Psoas muscle (tissue), 8 donors: ENCODE results near the gene TBC1D8B. TPM values are rescaled to one million over a fixed set of nuclear protein-coding genes. Genes with fewer than 3 reads are reported as not detected.
"Not testable (repeated sequence)": the region's sequence is repeated elsewhere in the genome, so short reads cannot be mapped to it uniquely, and the experiment has no call there.

Experiments used
- ATAC-seq, 4 donors: fragments of 200-7000 bp; cut with Tn5 transposase; one replicate each; pipeline ENCODE4 v1.9.1; 2020; ENCODE audit warnings: moderate library complexity in 3 of 4, mild to moderate bottlenecking in 2 of 4
- DNase-seq, 2 donors: peaks; one replicate each; pipeline ENCODE4 v3.0.0-alpha.2; 2020
- H3K27ac ChIP-seq: fragments of 200-600 bp; one replicate; pipeline ENCODE4 v1.8.0; 2022
- H3K27me3 ChIP-seq, 3 donors: fragments of 200-600 bp in 1 of 3; one replicate each; pipeline versions ENCODE4 v1.6.1 to v1.8.0; 2013 to 2022; ENCODE audit warnings: low read length in 2 of 3, mild to moderate bottlenecking in 2 of 3, moderate library complexity in 1 of 3; ENCODE audit not compliant: insufficient read depth in 3 of 3
- H3K36me3 ChIP-seq, 2 donors: fragments of 200-600 bp in 1 of 2; one replicate each; pipeline versions ENCODE4 v1.6.1 to v1.8.0; 2013 to 2022; ENCODE audit warnings: low read depth in 1 of 2, mild to moderate bottlenecking in 1 of 2, moderate library complexity in 1 of 2; ENCODE audit not compliant: insufficient read depth in 1 of 2
- H3K4me1 ChIP-seq: fragments of 200-600 bp; one replicate; pipeline ENCODE4 v1.8.0; 2022
- H3K4me3 ChIP-seq: fragments of 200-600 bp; one replicate; pipeline ENCODE4 v1.8.0; 2022; ENCODE audit warnings: mild to moderate bottlenecking
- H3K9me3 ChIP-seq: fragments of 200-600 bp; one replicate; pipeline ENCODE4 v1.8.0; 2022
- CTCF ChIP-seq: fragments of 200-600 bp; IDR thresholded peaks from one replicate; pipeline ENCODE4 v1.8.0; 2022; ENCODE audit warnings: antibody characterized with exemption
- WGBS, 3 donors: extraction: QIAGEN DNeasy Blood & Tissue Kit; methylation state at CpG; one replicate each; pipeline versions ENCODE4 v1.1.6 to v1.1.7; 2013; 5-methylcytosine and 5-hydroxymethylcytosine counted together
- intact Hi-C, 2 donors: fragments of 100-400 bp; cut with DNase I; formaldehyde crosslinking; loops; one replicate each; pipeline versions ENCODE4 v1.11.0 to v1.14.2; 2022
- polyA plus RNA-seq, 3 donors: library from polyadenylated mRNA; stranded (reverse); fragments of 200-250 nt; gene quantifications; one replicate each; pipeline ENCODE4 v1.2.3, GENCODE V29; 2013
- total RNA-seq, 4 donors: library from RNA; stranded (reverse); fragmentation: NEBNext Ultra II Directional in 2 of 4; extraction: Animal tissue kit (Norgen Biotek cat#: 25700) in 2 of 4; gene quantifications; one replicate each; pipeline versions ENCODE4 v1.2.1 to v1.2.4, GENCODE V29; 2021 to 2023
- donor health status: healthy with polysubstance abuse.
- donor health status: DM: no; HTN: no; CAD: no; lungs with moderate emphysema.
- donor health status: Bipolar disorder and iron deficiency.
- donor health status: healthy.
- donor health status: DM: yes; HTN: yes; CAD: no.
- donor health status: DM: no; HTN: no; CAD: no.
- donor health status: DM: no; HTN: no; CAD: no.
- donor health status: DM: yes; HTN: yes; CAD: no.

The TBC1D8B gene
- total and polyA plus RNA-seq, 7 donors: 0.21 to 2.2 (median 0.99) TPM

- Histone ChIP-seq H3K27ac (no peak overlapping the region), H3K27me3 (peaks cover 0 to 24% (median 0%) of the 10 kb centered on the region in 3 donors), H3K36me3 (no peaks in the 10 kb centered on the region), H3K4me1 (no peaks in the 10 kb centered on the region), H3K4me3 (no peak overlapping the region), H3K9me3 (no peaks in the 10 kb centered on the region)
- 39 to 63% (median 46%) methylated on average over 5 to 7 of the region's 7 CpGs for WGBS, 3 donors
- no peak for DNase-seq
- intact Hi-C loops: no loop called here
- no peak for TF ChIP-seq CTCF
- ATAC-seq: no peak
These were observed 18.8 kb upstream of the TBC1D8B start for GRCh38 chrX:106783716-106784115.

GRCh38 chrX:106791495-106791894, 11.0 kb upstream of the TBC1D8B start:
- 4 to 14% (median 6%) methylated on average over 1 of the region's 1 CpG for WGBS, 3 donors
- DNase-seq (no peak), ATAC-seq (no peak)
- Histone ChIP-seq H3K27ac (no peak overlapping the region), H3K4me1 (no peaks in the 10 kb centered on the region), H3K4me3 (no peak overlapping the region), H3K27me3 (peaks cover 0 to under 1% (median 0%) of the 10 kb centered on the region in 3 donors), H3K36me3 (no peaks in the 10 kb centered on the region), H3K9me3 (no peaks in the 10 kb centered on the region)
- intact Hi-C loops: loop anchor here (5.0 to 10.0 kb wide), 2 partner anchors 307 to 309 kb away; no protein-coding TSS in a partner anchor
- TF ChIP-seq CTCF: peak; percentile 42

- TF ChIP-seq CTCF: no peak
- WGBS, 3 donors: 1 to 33% (median 3%) methylated on average over 11 of the region's 11 CpGs
- H3K4me3 ChIP-seq: peak overlapping the region; percentile 72
- ATAC-seq: no peak
- H3K9me3 ChIP-seq: no peaks in the 10 kb centered on the region
- no peak overlapping the region for H3K27ac ChIP-seq
- intact Hi-C loops: no loop called here
- no peak for DNase-seq
- no peaks in the 10 kb centered on the region for H3K4me1 ChIP-seq
- H3K27me3 ChIP-seq: peaks cover 0 to 32% (median 0%) of the 10 kb centered on the region in 3 donors
- no peaks in the 10 kb centered on the region for H3K36me3 ChIP-seq
These were observed 448 bp upstream of the TBC1D8B start for GRCh38 chrX:106802063-106802387.

DNA sequence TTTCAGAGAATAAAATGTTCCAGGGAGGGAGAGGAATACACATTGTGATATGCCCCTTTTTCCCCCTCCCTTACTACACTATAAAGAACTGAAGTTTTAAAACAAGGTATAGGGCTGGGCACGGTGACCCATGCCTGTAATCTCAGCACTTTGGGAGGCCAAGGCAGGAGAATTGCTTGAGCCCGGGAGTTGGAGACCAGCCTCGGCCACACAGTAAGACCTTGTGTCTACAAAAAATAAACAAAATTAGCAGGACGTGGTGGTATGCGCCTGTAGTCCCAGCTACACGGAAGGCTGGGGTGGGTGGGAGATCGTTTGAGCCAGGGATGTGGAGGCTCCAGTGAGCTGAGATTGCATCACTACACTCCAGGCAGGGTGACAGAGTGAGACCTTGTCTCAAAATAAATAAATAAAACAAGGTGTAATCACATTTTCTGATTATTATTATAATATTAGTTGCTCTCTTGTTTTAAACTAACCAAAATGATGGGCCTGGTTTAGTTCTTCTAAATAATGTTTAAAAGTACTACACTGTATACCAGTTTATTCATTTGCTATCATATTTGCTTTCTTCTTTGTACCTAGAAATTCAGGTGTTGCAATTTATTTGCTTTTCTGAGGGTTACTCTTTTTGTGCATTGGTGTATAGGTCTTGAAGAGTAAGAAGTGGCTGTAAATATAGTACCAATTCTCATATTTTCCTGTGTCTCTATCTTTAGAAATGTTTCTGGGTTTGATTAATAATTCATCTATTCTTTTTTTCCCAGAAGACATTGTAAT, 8.8 kb downstream of the TBC1D8B start:
- ATAC-seq (no peak), DNase-seq (no peak)
- H3K27me3 ChIP-seq: peaks cover 0 to 3% (median 0%) of the 10 kb centered on the region in 3 donors
- TF ChIP-seq CTCF: no peak
- intact Hi-C loops: no loop called here
- 55 to 78% (median 75%) methylated on average over 7 of the region's 7 CpGs for WGBS, 3 donors
- H3K4me3 ChIP-seq: no peak overlapping the region
- H3K4me1 ChIP-seq: no peaks in the 10 kb centered on the region
- no peaks in the 10 kb centered on the region for H3K36me3 ChIP-seq
- H3K27ac ChIP-seq: no peak overlapping the region
- H3K9me3 ChIP-seq: no peaks in the 10 kb centered on the region

DNA sequence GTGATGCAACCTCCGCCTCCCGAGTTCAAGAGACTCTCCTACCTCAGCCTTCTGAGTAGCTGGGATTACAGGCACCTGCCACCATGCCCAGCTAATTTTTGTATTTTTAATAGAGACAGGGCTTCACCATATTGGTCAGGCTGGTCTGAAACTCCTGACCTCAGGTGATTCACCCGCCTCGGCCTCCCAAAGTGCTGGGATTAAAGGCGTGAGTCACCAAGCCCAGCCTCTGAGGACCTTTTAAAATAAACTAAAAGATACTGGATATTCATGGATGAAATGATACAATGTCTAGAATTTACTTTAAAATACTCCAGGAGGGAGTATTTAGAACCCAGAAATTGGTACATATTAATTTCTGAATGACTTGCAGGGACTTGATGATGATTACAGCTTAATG, 10.5 kb downstream of the TBC1D8B start:
- H3K27me3 ChIP-seq, intact Hi-C loops, DNase-seq, H3K36me3 ChIP-seq, H3K9me3 ChIP-seq, H3K27ac ChIP-seq, H3K4me3 ChIP-seq, ATAC-seq, H3K4me1 ChIP-seq: not testable (repeated sequence)
- 83 to 90% (median 83%) methylated on average over 5 of the region's 5 CpGs for WGBS, 3 donors

DNA sequence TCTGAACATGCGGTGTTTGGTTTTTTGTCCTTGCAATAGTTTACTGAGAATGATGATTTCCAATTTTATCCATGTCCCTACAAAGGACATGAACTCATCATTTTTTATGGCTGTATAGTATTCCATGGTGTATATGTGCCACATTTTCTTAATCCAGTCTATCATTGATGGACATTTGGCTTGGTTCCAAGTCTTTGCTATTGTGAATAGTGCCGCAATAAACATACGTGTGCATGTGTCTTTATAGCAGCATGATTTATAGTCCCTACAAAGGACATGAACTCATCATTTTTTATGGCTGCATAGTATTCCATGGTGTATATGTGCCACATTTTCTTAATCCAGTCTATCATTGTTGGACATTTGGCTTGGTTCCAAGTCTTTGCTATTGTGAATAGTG, 11.6 kb downstream of the TBC1D8B start:
- H3K4me3 ChIP-seq, H3K9me3 ChIP-seq, intact Hi-C loops, H3K36me3 ChIP-seq, H3K4me1 ChIP-seq, ATAC-seq, H3K27ac ChIP-seq, DNase-seq, H3K27me3 ChIP-seq: not testable (repeated sequence)
- 94 to 99% (median 98%) methylated on average over 3 of the region's 3 CpGs for WGBS, 3 donors
